ENCODE measurements around the gene CSE1L. TPM values are rescaled to one million over a fixed set of nuclear protein-coding genes. Genes with fewer than 3 reads are reported as not detected.
A peak's percentile ranks its signal among the peaks of the same experiment; 100 is the strongest.

CSE1L gene
- total RNA-seq, 1 experiment from 2014 or later: 246 TPM

- Histone ChIP-seq H3K23me2 (ENCODE audit: insufficient read length, low read depth, low read length, poor library complexity, severe bottlenecking) (no peaks in the 10 kb centered on the region), H3K9me3 (ENCODE audit: control insufficient read depth, low read depth, low read length) (no peaks in the 10 kb centered on the region), H2BK15ac (ENCODE audit: low read depth, low read length) (no peak overlapping the region), H2BK20ac (ENCODE audit: low read depth, low read length, poor library complexity, severe bottlenecking) (no peak overlapping the region), H3K4me2 (ENCODE audit: insufficient read depth, insufficient read length, low read length) (no peak overlapping the region), H2BK5ac (ENCODE audit: insufficient read length, low read length) (no peak overlapping the region), H4K91ac (ENCODE audit: insufficient read length, low read depth, low read length) (no peak overlapping the region), H3K23ac (ENCODE audit: insufficient read length, low read depth, low read length) (no peak overlapping the region), H2AFZ (ENCODE audit: low read length) (no peak overlapping the region), H3K14ac (ENCODE audit: insufficient read depth, low read length) (no peak overlapping the region), H4K5ac (ENCODE audit: insufficient read length, low read depth, low read length) (no peak overlapping the region), H3K79me1 (ENCODE audit: insufficient read depth, low read depth, low read length, poor library complexity, severe bottlenecking) (no peaks in the 10 kb centered on the region), H3K4me1 (ENCODE audit: insufficient read depth, low read length) (no peaks in the 10 kb centered on the region), H3K9ac (ENCODE audit: extremely low read depth, insufficient read length, low read length) (no peak overlapping the region), H2AK5ac (ENCODE audit: insufficient read length, low read length) (no peak overlapping the region), H4K8ac (replicated peaks; ENCODE audit: insufficient read length, low read depth, low read length) (no peak overlapping the region), H3K27ac (ENCODE audit: insufficient read length, low read depth, low read length) (no peak overlapping the region), H3T11ph (ENCODE audit: low read length) (no peak overlapping the region), H3K79me2 (ENCODE audit: insufficient read depth, low read length) (no peaks in the 10 kb centered on the region), H3K27me3 (ENCODE audit: insufficient read depth, low read length) (no peaks in the 10 kb centered on the region), H3K4ac (ENCODE audit: low read depth, low read length) (no peak overlapping the region), H3K18ac (ENCODE audit: insufficient read length, low read depth, low read length) (no peak overlapping the region), H3K56ac (ENCODE audit: insufficient read length, low read depth, low read length) (no peak overlapping the region), H4K20me1 (ENCODE audit: control insufficient read depth, insufficient read depth, insufficient read length) (no peaks in the 10 kb centered on the region), H2BK12ac (ENCODE audit: insufficient read length, low read depth, low read length) (no peak overlapping the region), H2BK120ac (ENCODE audit: low read depth, low read length, poor library complexity, severe bottlenecking) (no peak overlapping the region)
- H3K4me3 Mint-ChIP-seq: no peak overlapping the region
- H3K4me1 Mint-ChIP-seq: no peaks in the 10 kb centered on the region
- TF ChIP-seq CTCF (conservative IDR thresholded peaks at IDR 0.05): peak; percentile 65
- H3K9me3 Mint-ChIP-seq: no peaks in the 10 kb centered on the region
- DNase-seq: no peak
- H3K27ac Mint-ChIP-seq: peak overlapping the region in 1 of 3 experiments; percentile 67; a peak in 2 of 7 replicates
- H3K36me3 Mint-ChIP-seq (ENCODE audit: insufficient read depth in 1 of 3, low read depth in 3 of 3): peaks cover 7 to 61% (median 40%) of the 10 kb centered on the region in 3 experiments; a peak in 6 of 7 replicates
- no CpG with 5 or more reads among the region's 2 CpGs for WGBS (ENCODE audit: extremely low coverage, insufficient read length, low lambda C conversion rate)
- no peaks in the 10 kb centered on the region for H3K27me3 Mint-ChIP-seq (ENCODE audit: low read depth)
Observed at GRCh38 chr20:49028684-49029083, 17.4 kb upstream of the CSE1L start.

Measured in H9 (cell line).